ENCODE data around the gene LRRK2. TPM values are rescaled to one million over a fixed set of nuclear protein-coding genes. Genes with fewer than 3 reads are reported as not detected.

The LRRK2 gene
- total RNA-seq, 2 donors from 2014 or later: 6.2 to 6.8 TPM

DNA sequence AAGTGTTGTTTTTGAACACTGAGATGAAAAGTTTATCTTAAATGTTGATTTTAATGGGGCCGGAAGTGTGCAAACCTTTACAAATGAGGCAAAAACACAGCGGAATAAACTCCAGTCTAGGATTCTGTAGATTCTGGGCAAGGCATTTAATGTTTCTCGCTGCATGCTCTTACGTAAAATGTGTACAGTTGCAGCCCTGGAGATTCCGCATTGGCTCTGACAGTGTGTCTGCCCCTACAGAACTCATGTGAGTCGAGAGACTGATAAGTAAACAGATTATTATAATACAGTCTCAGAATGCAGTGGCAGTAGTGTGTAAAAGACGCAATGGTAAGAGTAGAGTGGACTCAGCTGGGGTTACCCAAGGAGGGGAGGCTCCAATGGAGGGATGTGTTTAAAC lies 33.6 kb downstream of the LRRK2 start:
- Histone ChIP-seq H3K27ac (no peak overlapping the region), H3K9me3 (no peaks in the 10 kb centered on the region), H3K27me3 (replicated peaks; ENCODE audit: insufficient read depth) (no peaks in the 10 kb centered on the region), H3K4me3 (no peak overlapping the region), H3K36me3 (no peaks in the 10 kb centered on the region), H3K4me1 (replicated peaks) (no peaks in the 10 kb centered on the region)
- DNase-seq (ENCODE audit: low spot score): no peak
- intact Hi-C loops (cut with DNase I): no loop called here
- 87% methylated on average over 7 of the region's 7 CpGs for WGBS
- TF ChIP-seq POLR2A (IDR thresholded peaks at IDR 0.05) (no peak), POLR2AphosphoS5 (IDR thresholded peaks at IDR 0.05) (no peak)
- TF ChIP-seq, protein P1, sequence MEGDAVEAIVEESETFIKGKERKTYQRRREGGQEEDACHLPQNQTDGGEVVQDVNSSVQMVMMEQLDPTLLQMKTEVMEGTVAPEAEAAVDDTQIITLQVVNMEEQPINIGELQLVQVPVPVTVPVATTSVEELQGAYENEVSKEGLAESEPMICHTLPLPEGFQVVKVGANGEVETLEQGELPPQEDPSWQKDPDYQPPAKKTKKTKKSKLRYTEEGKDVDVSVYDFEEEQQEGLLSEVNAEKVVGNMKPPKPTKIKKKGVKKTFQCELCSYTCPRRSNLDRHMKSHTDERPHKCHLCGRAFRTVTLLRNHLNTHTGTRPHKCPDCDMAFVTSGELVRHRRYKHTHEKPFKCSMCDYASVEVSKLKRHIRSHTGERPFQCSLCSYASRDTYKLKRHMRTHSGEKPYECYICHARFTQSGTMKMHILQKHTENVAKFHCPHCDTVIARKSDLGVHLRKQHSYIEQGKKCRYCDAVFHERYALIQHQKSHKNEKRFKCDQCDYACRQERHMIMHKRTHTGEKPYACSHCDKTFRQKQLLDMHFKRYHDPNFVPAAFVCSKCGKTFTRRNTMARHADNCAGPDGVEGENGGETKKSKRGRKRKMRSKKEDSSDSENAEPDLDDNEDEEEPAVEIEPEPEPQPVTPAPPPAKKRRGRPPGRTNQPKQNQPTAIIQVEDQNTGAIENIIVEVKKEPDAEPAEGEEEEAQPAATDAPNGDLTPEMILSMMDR (IDR thresholded peaks at IDR 0.05): no peak

DNA sequence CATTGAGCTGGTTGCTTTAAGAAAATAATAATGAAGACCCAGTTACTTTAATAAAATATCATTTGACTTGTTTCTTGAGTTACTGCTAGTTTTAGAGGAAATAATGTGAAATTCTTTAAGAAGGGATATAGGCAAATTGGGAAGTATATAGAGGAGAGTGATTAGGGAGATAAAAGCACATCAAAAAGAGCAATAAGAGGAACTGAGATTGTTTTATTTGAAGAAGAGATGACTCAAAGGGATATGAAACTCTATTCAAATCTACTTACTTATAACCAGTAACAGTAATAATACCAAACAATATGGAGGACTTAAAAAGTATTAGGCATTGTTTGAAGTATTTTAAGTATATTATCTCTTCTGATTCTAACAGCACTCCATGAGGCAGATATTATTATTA lies 37.1 kb downstream of the LRRK2 start:
- Histone ChIP-seq H3K4me1 (replicated peaks) (no peaks in the 10 kb centered on the region), H3K36me3 (no peaks in the 10 kb centered on the region), H3K27ac (no peak overlapping the region), H3K9me3 (no peaks in the 10 kb centered on the region), H3K4me3 (no peak overlapping the region), H3K27me3 (replicated peaks; ENCODE audit: insufficient read depth) (no peaks in the 10 kb centered on the region)
- DNase-seq (ENCODE audit: low spot score): no peak
- intact Hi-C loops (cut with DNase I): no loop called here
- TF ChIP-seq POLR2AphosphoS5 (IDR thresholded peaks at IDR 0.05): no peak
- TF ChIP-seq POLR2A (IDR thresholded peaks at IDR 0.05): no peak

DNA sequence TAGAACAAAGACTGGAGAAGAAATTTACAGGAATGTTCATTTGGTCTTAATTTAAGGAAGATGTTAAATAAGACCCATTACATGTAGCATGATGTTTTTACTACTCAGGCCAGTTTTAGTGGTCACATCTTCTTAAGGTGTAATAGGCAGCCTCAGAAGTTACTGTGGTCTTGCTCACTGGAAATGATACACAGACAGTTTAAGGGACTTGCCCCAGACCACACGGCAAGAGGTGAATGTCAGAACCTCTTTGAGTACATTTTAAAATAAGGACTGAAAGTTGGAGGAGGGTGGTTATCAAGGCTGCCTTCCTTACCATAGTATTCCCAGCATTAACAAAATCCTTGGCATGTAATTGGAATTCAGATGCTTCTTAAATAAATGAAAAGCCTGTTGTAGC lies 37.9 kb downstream of the LRRK2 start:
- no peaks in the 10 kb centered on the region for H3K4me1 ChIP-seq (replicated peaks)
- intact Hi-C loops (cut with DNase I): no loop called here
- H3K27ac ChIP-seq: no peak overlapping the region
- H3K9me3 ChIP-seq: no peaks in the 10 kb centered on the region
- no peak for DNase-seq (ENCODE audit: low spot score)
- no peak overlapping the region for H3K4me3 ChIP-seq
- H3K27me3 ChIP-seq (replicated peaks; ENCODE audit: insufficient read depth): no peaks in the 10 kb centered on the region
- WGBS: 76% methylated on average over 1 of the region's 1 CpG
- TF ChIP-seq POLR2A (IDR thresholded peaks at IDR 0.05) (no peak), POLR2AphosphoS5 (IDR thresholded peaks at IDR 0.05) (no peak)
- TF ChIP-seq, protein P1 (IDR thresholded peaks at IDR 0.05): no peak
- no peaks in the 10 kb centered on the region for H3K36me3 ChIP-seq

DNA sequence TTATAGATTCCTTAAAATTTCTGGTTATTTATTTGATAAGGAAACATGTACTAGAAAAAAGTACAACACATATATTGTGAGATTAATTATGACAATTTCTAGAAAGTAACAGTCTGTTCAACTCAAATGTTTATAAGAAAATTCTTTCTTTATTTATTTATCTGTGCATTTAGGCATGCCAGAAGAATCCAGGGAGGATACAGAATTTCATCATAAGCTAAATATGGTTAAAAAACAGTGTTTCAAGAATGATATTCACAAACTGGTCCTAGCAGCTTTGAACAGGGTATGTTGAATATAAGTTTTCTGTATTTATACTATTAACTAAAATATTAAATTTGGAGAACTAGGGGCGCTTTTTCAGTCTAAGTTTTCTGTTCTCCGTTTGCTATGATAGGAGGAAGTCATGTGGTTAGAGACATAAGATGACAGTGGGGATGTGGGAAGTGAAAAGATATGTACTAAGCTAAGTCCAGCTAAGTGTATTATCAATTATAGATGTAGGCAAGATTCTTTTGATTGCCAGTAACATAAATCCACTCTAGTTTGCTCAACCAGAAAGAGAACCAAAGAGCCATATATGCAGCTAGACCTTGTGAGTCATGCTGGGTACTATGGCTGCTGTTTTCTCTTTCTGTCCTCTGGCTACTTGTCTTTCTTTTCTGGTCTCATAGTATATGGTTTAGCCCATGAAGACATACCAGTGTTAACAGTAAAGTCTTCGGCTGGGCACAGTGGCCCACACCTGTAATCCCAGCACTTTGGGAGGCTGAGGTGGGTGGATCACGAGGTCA lies 39.0 kb downstream of the LRRK2 start:
- Histone ChIP-seq H3K4me1 (replicated peaks) (no peaks in the 10 kb centered on the region), H3K27me3 (replicated peaks; ENCODE audit: insufficient read depth) (no peaks in the 10 kb centered on the region), H3K4me3 (no peak overlapping the region), H3K27ac (no peak overlapping the region), H3K9me3 (no peaks in the 10 kb centered on the region), H3K36me3 (no peaks in the 10 kb centered on the region)
- no peak for DNase-seq (ENCODE audit: low spot score)
- intact Hi-C loops (cut with DNase I): no loop called here
- TF ChIP-seq POLR2A (IDR thresholded peaks at IDR 0.05) (no peak), POLR2AphosphoS5 (IDR thresholded peaks at IDR 0.05) (no peak)
- TF ChIP-seq, protein P1 (IDR thresholded peaks at IDR 0.05): no peak
- 58% methylated on average over 4 of the region's 4 CpGs for WGBS

DNA sequence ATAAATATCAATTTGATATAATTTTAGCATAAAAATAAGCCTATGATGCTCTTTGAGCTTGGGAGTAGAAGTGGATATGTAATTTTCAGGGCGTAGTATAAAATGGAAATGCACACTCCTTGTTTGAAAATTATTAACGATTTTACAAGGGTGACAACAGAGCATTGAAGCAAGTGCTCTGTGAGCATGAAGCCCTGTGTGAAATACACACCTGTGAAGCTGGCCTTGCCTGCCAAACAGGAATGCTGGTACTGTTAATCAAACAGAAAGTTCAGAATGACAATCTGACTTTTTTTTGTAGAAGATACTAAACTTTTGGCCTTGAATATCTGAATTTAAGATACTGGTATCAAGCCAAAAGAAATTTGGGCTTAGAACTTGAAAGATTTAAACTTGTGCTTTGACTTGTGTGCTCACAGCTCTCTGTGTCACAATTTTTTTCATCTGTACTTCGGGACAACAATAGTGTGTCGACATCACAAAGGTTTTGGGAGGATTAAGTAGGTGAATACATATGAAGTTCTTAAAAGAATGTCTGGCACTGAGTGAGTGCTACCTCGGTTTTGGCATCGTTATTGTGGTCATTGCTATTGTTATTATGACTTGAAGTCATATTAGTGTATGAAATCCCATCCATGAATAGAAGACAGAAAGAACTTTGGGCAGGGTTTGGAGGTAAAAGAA lies 47.3 kb downstream of the LRRK2 start:
- intact Hi-C loops (cut with DNase I): no loop called here
- H3K4me3 ChIP-seq: no peak overlapping the region
- DNase-seq (ENCODE audit: low spot score): no peak
- no peak overlapping the region for H3K27ac ChIP-seq
- 40% methylated on average over 6 of the region's 6 CpGs for WGBS
- no peaks in the 10 kb centered on the region for H3K9me3 ChIP-seq
- no peaks in the 10 kb centered on the region for H3K36me3 ChIP-seq
- H3K4me1 ChIP-seq (replicated peaks): no peaks in the 10 kb centered on the region
- TF ChIP-seq, protein P1 (IDR thresholded peaks at IDR 0.05): no peak
- TF ChIP-seq POLR2A (IDR thresholded peaks at IDR 0.05) (no peak), POLR2AphosphoS5 (IDR thresholded peaks at IDR 0.05) (no peak)
- H3K27me3 ChIP-seq (replicated peaks; ENCODE audit: insufficient read depth): no peaks in the 10 kb centered on the region

Data from prostate gland (tissue), 2 donors.